PC-9 (cell line): ENCODE data around the gene KIF26B.
"Not testable (repeated sequence)": the region's sequence is repeated elsewhere in the genome, so short reads cannot be mapped to it uniquely, and the experiment has no call there.

Experiments
- CTCF ChIP-seq: fragments of 200-600 bp; sonication (generic); conservative IDR thresholded peaks from 2 replicates; pipeline ENCODE4 v1.6.1; 2017; ENCODE audit warnings: mixed run types, antibody characterized with exemption, mild to moderate bottlenecking, moderate library complexity
- EZH2 ChIP-seq: fragments of 200-600 bp; sonication (generic); IDR thresholded peaks from 2 replicates; pipeline ENCODE4 v1.8.0; 2017; ENCODE audit warnings: antibody characterized with exemption, low read depth

GRCh38 chr1:245323765-245324164 lies 169.0 kb downstream of the KIF26B start:
- TF ChIP-seq CTCF, EZH2: not testable (repeated sequence)
